Ovary (tissue), 3 donors: ENCODE results near the gene MAPKAPK2.

Source experiments
- POLR2A ChIP-seq: fragments of 450-650 bp; IDR thresholded peaks from one replicate; pipeline ENCODE4 v1.6.1; 2017; ENCODE audit warnings: antibody characterized with exemption, mild to moderate bottlenecking, moderate library complexity
- TF ChIP-seq, protein P1 (sequence below), 3 donors: fragments of 450-650 bp in 2 of 3; fragments of 200-600 bp in 1 of 3; IDR thresholded peaks; one replicate each; pipeline versions ENCODE4 v1.5.1 to v1.8.0; 2016 to 2022; ENCODE audit warnings: antibody characterized with exemption in 3 of 3, mild to moderate bottlenecking in 1 of 3
- donor health status: DM: no; HTN: no; CAD: no.

DNA sequence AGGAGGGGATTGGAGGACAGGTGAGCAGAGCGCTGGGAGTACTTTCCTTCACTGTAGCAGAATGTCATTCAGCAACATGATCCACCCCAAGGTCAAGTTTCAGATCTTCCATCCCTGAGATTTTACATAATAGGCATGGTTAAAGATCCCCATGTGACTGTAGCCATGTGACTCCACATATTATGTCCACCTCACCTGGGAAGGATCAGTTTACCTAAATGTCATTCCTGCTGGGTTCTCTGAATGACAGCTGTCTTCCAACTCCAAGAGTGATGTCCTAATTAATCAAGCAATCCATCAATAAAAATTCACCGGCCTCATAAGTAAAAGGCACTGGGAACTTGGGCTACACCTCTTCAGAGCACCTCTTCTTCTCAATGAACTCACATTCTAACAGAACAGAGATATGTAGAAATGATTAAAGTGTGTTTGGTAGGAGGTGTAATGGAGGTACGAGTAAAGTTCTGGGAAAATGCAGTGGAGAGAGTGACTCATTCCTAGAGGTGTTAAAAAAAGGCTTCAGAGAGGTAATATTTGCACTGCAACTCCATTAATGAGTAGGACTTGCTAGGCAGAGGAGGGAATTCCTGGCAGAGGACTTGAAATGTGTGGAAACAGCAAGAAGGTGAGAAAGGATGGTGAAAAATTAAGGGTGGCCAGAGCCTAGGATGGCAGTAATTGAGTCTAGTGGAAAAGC, 22.2 kb upstream of the MAPKAPK2 start:
- no peak for TF ChIP-seq POLR2A
- TF ChIP-seq, protein P1, sequence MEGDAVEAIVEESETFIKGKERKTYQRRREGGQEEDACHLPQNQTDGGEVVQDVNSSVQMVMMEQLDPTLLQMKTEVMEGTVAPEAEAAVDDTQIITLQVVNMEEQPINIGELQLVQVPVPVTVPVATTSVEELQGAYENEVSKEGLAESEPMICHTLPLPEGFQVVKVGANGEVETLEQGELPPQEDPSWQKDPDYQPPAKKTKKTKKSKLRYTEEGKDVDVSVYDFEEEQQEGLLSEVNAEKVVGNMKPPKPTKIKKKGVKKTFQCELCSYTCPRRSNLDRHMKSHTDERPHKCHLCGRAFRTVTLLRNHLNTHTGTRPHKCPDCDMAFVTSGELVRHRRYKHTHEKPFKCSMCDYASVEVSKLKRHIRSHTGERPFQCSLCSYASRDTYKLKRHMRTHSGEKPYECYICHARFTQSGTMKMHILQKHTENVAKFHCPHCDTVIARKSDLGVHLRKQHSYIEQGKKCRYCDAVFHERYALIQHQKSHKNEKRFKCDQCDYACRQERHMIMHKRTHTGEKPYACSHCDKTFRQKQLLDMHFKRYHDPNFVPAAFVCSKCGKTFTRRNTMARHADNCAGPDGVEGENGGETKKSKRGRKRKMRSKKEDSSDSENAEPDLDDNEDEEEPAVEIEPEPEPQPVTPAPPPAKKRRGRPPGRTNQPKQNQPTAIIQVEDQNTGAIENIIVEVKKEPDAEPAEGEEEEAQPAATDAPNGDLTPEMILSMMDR (IDR thresholded peaks at IDR 0.05), result no peak
